ENCODE data around the gene C11orf98.
"Not testable (repeated sequence)": the region's sequence is repeated elsewhere in the genome, so short reads cannot be mapped to it uniquely, and the experiment has no call there.

C11orf98 gene

GRCh38 chr11:62654297-62654696, 10.7 kb downstream of the C11orf98 start:
- Mint-ChIP-seq H3K9me3 (no peaks in the 10 kb centered on the region), H3K4me1 (peaks cover 33% of the 10 kb centered on the region), H3K27ac (peak overlapping the region; percentile 83), H3K4me3 (peak overlapping the region; percentile 37), H3K27me3 (peaks cover 3% of the 10 kb centered on the region), H3K36me3 (peaks cover 13% of the 10 kb centered on the region)
- no peak for DNase-seq
- CTCF ChIA-PET: interaction anchor here (1.6 to 3.8 kb wide), 3 partner anchors 11 to 52 kb away, joined by 4 to 17 read pairs (median 10); partner anchors contain the start of genes C11orf98 and CSKMT

- Mint-ChIP-seq H3K36me3 (peaks cover 16% of the 10 kb centered on the region), H3K4me3 (peak overlapping the region; percentile 80), H3K27me3 (peaks cover 3% of the 10 kb centered on the region), H3K27ac (peak overlapping the region; percentile 85), H3K4me1 (peaks cover 36% of the 10 kb centered on the region), H3K9me3 (no peaks in the 10 kb centered on the region)
- peak; percentile 51 for DNase-seq
- CTCF ChIA-PET: no interaction called here
Observed at GRCh38 chr11:62652161-62653006, 12.6 kb downstream of the C11orf98 start.

GRCh38 chr11:62650283-62650682, 14.7 kb downstream of the C11orf98 start:
- H3K36me3 Mint-ChIP-seq: peaks cover 20% of the 10 kb centered on the region
- not testable (repeated sequence) for H3K9me3 Mint-ChIP-seq, H3K27me3 Mint-ChIP-seq, DNase-seq, H3K4me3 Mint-ChIP-seq
- peaks cover 46% of the 10 kb centered on the region for H3K4me1 Mint-ChIP-seq
- peak overlapping the region; percentile 64 for H3K27ac Mint-ChIP-seq
- CTCF ChIA-PET: interaction anchor here (1.5 to 3.2 kb wide), 2 partner anchors 14 to 58 kb away, joined by 6 to 11 read pairs; partner anchors contain the start of genes C11orf98, CSKMT and TUT1

- peaks cover 47% of the 10 kb centered on the region for H3K4me1 Mint-ChIP-seq
- peaks cover 23% of the 10 kb centered on the region for H3K36me3 Mint-ChIP-seq
- H3K27ac Mint-ChIP-seq: no peak overlapping the region
- H3K27me3 Mint-ChIP-seq: peaks cover 3% of the 10 kb centered on the region
- DNase-seq: no peak
- no peak overlapping the region for H3K4me3 Mint-ChIP-seq
- CTCF ChIA-PET: interaction anchor here (1.1 to 3.2 kb wide), 3 partner anchors 9 to 38 kb away, joined by 4 to 11 read pairs (median 5); partner anchors contain the start of genes C11orf98 and CSKMT
- H3K9me3 Mint-ChIP-seq: no peaks in the 10 kb centered on the region
Observed at GRCh38 chr11:62649486-62649885, 15.5 kb downstream of the C11orf98 start.

GRCh38 chr11:62648967-62649364, 16.0 kb downstream of the C11orf98 start:
- DNase-seq: no peak
- no peaks in the 10 kb centered on the region for H3K9me3 Mint-ChIP-seq
- CTCF ChIA-PET: interaction anchor here (1.1 to 3.2 kb wide), 3 partner anchors 8 to 37 kb away, joined by 4 to 11 read pairs (median 5); partner anchors contain the start of genes C11orf98 and CSKMT
- H3K4me1 Mint-ChIP-seq: peaks cover 47% of the 10 kb centered on the region
- H3K27ac Mint-ChIP-seq: no peak overlapping the region
- H3K4me3 Mint-ChIP-seq: no peak overlapping the region
- peaks cover 3% of the 10 kb centered on the region for H3K27me3 Mint-ChIP-seq
- peaks cover 27% of the 10 kb centered on the region for H3K36me3 Mint-ChIP-seq

GRCh38 chr11:62648185-62648966, 16.6 kb downstream of the C11orf98 start:
- no peak overlapping the region for H3K4me3 Mint-ChIP-seq
- DNase-seq: no peak
- H3K36me3 Mint-ChIP-seq: peaks cover 26% of the 10 kb centered on the region
- peaks cover under 1% of the 10 kb centered on the region for H3K27me3 Mint-ChIP-seq
- no peaks in the 10 kb centered on the region for H3K9me3 Mint-ChIP-seq
- CTCF ChIA-PET: interaction anchor here (1.4 to 3.2 kb wide), 2 partner anchors 16 to 37 kb away, joined by 5 to 11 read pairs; partner anchors contain the start of genes C11orf98 and CSKMT
- H3K27ac Mint-ChIP-seq: peak overlapping the region; percentile 54
- peaks cover 43% of the 10 kb centered on the region for H3K4me1 Mint-ChIP-seq

- Mint-ChIP-seq H3K4me3 (no peak overlapping the region), H3K36me3 (peaks cover 29% of the 10 kb centered on the region), H3K27me3 (no peaks in the 10 kb centered on the region), H3K9me3 (no peaks in the 10 kb centered on the region), H3K27ac (peak overlapping the region; percentile 54), H3K4me1 (peaks cover 45% of the 10 kb centered on the region)
- CTCF ChIA-PET: no interaction called here
- DNase-seq: no peak
Observed at GRCh38 chr11:62647609-62648005, 17.4 kb downstream of the C11orf98 start.

GRCh38 chr11:62646825-62647608, 18.0 kb downstream of the C11orf98 start:
- Mint-ChIP-seq H3K27ac (peak overlapping the region; percentile 97), H3K4me1 (peaks cover 42% of the 10 kb centered on the region), H3K36me3 (peaks cover 30% of the 10 kb centered on the region), H3K27me3 (no peaks in the 10 kb centered on the region), H3K9me3 (no peaks in the 10 kb centered on the region), H3K4me3 (peak overlapping the region; percentile 97)
- DNase-seq: no peak
- CTCF ChIA-PET: interaction anchor here (0.6 to 1.3 kb wide), 3 partner anchors 18 to 54 kb away, joined by 3 to 4 read pairs (median 3); partner anchors contain the start of genes C11orf98 and CSKMT

- peaks cover 46% of the 10 kb centered on the region for H3K4me1 Mint-ChIP-seq
- no peaks in the 10 kb centered on the region for H3K27me3 Mint-ChIP-seq
- H3K36me3 Mint-ChIP-seq: peaks cover 30% of the 10 kb centered on the region
- DNase-seq: peak; percentile 100
- peak within 1 kb of the TSS; percentile 97 for H3K27ac Mint-ChIP-seq
- H3K4me3 Mint-ChIP-seq: peak within 1 kb of the TSS; percentile 97
- H3K9me3 Mint-ChIP-seq: no peaks in the 10 kb centered on the region
- CTCF ChIA-PET: interaction anchor here (1.2 to 1.3 kb wide), 2 partner anchors 19 to 53 kb away, joined by 3 to 4 read pairs; partner anchors contain the start of genes C11orf98 and CSKMT
Observed at GRCh38 chr11:62645946-62646824, 18.8 kb downstream of the C11orf98 start, which contains the start of gene GANAB. Gene GANAB (minus strand): TSS chr11:62646613. CDS start chr11:62646599, 14 bp downstream.

GRCh38 chr11:62645671-62645945, 19.4 kb downstream of the C11orf98 start:
- peaks cover 48% of the 10 kb centered on the region for H3K4me1 Mint-ChIP-seq
- no peaks in the 10 kb centered on the region for H3K9me3 Mint-ChIP-seq
- H3K27ac Mint-ChIP-seq: peak overlapping the region; percentile 97
- peak overlapping the region; percentile 97 for H3K4me3 Mint-ChIP-seq
- DNase-seq: no peak
- no peaks in the 10 kb centered on the region for H3K27me3 Mint-ChIP-seq
- H3K36me3 Mint-ChIP-seq: peaks cover 32% of the 10 kb centered on the region
- CTCF ChIA-PET: no interaction called here

GRCh38 chr11:62644220-62644619, 20.8 kb downstream of the C11orf98 start:
- DNase-seq: no peak
- Mint-ChIP-seq H3K27me3 (no peaks in the 10 kb centered on the region), H3K36me3 (peaks cover 31% of the 10 kb centered on the region), H3K27ac (peak overlapping the region; percentile 62), H3K4me3 (peak overlapping the region; percentile 37), H3K4me1 (peaks cover 54% of the 10 kb centered on the region), H3K9me3 (no peaks in the 10 kb centered on the region)
- CTCF ChIA-PET: interaction anchor here (1.1 kb wide), 1 partner anchor 250 kb away, joined by 4 read pairs; no protein-coding TSS in a partner anchor

GRCh38 chr11:62632492-62632891, 32.5 kb downstream of the C11orf98 start:
- CTCF ChIA-PET: interaction anchor here (0.6 kb wide), 1 partner anchor 9 kb away, joined by 3 read pairs; no protein-coding TSS in a partner anchor
- Mint-ChIP-seq H3K4me1 (peaks cover 21% of the 10 kb centered on the region), H3K9me3 (no peaks in the 10 kb centered on the region), H3K27ac (peak overlapping the region; percentile 15), H3K4me3 (no peak overlapping the region), H3K27me3 (no peaks in the 10 kb centered on the region), H3K36me3 (peaks cover 70% of the 10 kb centered on the region)
- no peak for DNase-seq

Data from activated naive CD4-positive, alpha-beta T cell treated with anti-CD3 and anti-CD28 coated beads, Interleukin-2, amount 10 ng/mL, durations not matched to agents 7 days and 5 days (primary cell).